CD4-positive, alpha-beta T cell treated with Interleukin-4 for 4 hours (primary cell): Measurements from ENCODE around the gene HADHB.
"Not testable (repeated sequence)": the region's sequence is repeated elsewhere in the genome, so short reads cannot be mapped to it uniquely, and the experiment has no call there.

Experiments used
- DNase-seq: peaks from one replicate; pipeline ENCODE4 v3.0.0-alpha.2; 2020

Gene HADHB

DNA sequence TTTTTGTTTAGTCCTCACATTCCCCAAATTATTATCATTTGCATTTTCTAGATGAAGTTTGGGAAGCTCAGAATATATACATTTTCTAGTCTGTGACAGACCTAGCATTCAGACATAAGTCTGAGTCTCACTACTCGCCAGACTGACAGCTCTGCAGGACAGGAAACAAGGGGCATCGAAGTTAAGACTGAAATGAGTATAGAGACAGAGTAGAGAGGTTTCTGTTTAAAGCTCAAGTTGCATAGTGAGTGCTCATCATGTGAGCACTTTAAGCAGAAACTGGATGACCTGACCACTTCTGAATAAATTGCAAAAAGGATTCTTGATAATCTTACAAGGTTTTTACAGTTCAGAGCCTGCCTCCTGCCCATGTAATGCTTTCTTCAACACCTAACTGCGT lies 1.1 kb downstream of the HADHB start:
- no peak for DNase-seq

GRCh38 chr2:26246818-26247217 lies 2.1 kb downstream of the HADHB start:
- peak; percentile 19 for DNase-seq

DNA sequence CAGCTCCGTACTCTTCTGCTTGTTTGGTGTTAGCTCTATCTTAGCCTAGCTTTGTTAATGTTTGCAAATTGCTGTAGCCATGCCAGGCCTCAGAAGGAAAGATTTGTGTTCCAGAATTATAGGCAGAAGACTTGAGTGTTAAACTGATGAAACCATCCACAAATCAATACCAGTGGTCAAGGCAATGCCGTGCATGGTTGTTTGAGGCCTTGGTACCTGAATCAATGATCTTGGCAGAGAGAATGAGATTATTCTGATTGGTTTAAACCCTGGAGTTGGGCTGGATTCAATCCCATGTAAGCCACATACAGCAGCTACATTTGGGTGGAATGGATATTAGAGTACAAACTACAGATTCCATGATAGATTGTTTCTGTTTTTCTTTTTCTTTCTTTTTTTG lies 4.9 kb downstream of the HADHB start:
- DNase-seq, result no peak

DNA sequence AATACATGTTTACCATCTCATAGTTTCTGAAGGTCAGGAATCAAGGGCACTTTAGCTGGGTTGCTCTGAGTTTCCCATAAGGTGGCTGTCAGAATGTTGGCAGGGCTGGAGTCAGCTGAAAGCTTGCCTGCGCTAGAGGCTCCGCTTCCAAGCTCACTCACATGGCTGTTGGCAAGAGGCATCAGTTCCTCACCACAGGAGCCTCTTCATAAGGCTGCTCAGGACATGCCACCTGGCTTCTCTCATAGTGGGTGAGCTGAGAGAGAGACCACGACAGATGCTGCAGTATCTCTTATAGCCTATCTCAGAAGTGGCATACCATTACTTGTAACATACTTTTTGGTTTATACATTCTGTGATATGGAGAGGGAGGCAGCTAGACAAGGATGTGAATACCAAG lies 7.2 kb downstream of the HADHB start:
- no peak for DNase-seq

- DNase-seq, result no peak
Observed at GRCh38 chr2:26255759-26256384, 11.1 kb downstream of the HADHB start.

- not testable (repeated sequence) for DNase-seq
Observed at GRCh38 chr2:26258836-26259235, 14.1 kb downstream of the HADHB start.

GRCh38 chr2:26268213-26268612 lies 23.5 kb downstream of the HADHB start:
- no peak for DNase-seq

DNA sequence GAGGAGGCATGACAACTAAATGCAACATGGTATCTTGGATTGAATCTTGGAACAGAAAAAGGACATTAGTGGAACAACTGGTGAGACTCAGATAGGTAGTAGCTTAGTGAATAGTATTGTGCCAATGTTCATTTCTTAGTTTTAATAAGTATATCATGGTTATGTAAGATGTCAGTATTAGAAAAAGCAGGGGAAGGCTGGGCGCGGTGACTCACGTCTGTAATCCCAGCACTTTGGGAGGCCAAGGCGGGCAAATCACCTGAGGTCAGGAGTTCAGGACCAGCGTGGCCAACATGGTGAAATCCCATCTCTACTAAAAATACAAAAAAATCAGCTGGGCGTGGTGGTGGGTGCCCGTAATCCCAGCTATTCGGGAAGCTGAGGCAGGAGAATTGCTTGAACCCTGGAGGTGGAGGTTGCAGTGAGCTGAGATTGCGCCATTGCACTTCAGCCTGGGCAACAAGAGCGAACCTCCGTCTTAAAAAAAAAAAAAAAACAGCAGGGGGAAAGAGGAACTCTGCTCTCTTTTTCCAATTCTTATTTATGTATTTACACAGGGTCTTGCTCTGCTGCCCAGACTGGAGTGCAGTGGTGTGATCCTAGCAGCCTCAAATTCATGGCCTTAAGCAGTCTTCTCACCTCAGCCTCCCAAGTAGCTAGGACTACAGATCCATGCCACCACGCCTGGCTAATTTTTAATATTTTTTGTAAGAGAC lies 24.1 kb downstream of the HADHB start:
- not testable (repeated sequence) for DNase-seq

- no peak for DNase-seq
Observed at GRCh38 chr2:26269571-26270158, 24.9 kb downstream of the HADHB start.

DNA sequence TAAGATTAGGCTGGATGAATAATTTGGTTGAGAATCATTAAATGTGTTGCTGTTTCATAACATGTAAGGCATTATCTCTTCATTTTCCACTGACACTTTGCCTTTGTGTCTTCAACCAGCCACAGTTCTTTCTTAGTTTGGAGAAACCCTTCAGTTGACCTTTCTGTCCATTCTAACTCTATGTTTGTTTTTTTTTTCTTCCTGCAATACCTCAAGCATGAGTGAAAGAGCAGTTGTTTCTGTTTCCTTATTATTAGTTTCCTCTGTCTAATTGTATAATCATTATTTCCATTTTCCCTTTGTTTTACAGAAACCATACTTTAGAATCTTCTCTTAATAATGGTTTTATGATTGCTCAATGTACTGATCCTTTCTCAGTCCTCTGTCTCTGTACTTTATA lies 25.6 kb downstream of the HADHB start:
- no peak for DNase-seq

- DNase-seq, result no peak
Observed at GRCh38 chr2:26273501-26273900, 28.8 kb downstream of the HADHB start.

DNA sequence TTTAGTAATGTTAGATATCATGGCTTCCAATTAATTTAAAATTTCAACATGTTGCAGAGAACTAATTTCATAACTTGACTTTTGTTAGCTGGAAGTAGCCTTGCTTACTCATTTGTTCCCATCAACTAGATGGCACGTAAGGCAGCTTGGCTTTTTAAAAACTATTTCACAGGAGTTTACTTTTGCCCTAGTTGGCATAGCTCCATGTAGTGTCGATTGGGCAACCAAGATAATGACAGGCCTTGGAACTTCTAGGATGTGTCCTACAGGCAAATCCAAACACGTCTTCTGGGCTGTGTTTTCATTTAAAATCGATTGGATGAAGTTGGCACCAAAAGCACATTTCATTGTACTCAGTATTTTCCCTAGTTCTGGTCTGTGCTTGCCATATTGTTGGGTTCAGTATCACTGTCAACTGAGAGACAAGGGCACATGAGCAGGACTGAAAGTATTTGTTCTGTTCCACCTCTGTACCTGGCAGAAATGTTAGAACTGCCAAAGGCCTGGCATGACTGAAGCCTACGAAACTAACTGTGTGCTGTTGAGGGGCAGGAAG lies 29.4 kb downstream of the HADHB start:
- DNase-seq, result no peak

DNA sequence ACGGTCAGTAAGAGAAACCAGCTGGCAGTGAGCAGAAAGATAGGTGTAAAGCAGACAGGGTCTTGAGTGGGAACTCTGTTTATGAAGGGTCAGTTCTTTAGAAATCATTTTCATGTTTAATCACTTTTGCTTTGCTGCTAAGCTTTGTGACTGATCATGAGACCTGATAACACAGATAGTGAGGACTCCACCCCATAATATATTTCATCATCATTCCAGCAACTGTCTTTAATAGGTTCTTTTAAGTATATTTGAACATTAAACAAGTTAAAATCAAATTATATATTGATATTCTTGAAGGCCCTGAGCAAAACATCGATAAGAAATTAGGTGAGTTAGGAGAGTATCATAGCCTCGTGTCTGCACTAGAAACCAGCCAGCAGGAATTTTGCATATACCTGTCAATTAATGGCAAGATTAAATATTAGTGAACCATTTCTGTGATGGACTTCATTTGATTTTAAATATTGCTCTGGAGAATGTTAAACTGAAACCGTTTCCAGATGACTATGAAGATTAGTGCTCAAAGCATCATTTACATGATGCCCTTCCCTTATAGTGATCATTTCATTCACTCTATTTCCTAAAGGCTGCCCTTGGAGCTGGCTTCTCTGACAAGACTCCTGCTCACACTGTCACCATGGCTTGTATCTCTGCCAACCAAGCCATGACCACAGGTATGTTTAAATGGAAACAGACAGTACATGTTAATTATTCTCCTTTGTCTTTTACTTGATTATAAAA lies 31.9 kb downstream of the HADHB start:
- DNase-seq, result no peak

DNA sequence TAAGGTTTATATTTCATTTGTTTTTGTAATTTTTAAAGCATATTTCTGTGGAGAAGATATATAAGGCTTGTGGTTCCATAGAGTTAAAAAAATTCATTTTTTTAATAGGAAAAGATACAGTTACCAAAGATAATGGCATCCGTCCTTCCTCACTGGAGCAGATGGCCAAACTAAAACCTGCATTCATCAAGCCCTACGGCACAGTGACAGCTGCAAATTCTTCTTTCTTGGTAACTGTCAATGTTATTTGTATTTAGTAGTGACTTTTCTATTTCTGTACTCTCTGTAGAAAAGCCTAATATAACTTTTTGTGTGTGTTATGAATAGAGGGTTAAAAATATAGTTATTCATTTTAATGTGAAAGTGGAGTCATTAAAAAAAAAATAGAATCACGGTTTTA lies 35.1 kb downstream of the HADHB start:
- DNase-seq, result no peak

- no peak for DNase-seq
Observed at GRCh38 chr2:26281226-26281625, 36.5 kb downstream of the HADHB start.

DNA sequence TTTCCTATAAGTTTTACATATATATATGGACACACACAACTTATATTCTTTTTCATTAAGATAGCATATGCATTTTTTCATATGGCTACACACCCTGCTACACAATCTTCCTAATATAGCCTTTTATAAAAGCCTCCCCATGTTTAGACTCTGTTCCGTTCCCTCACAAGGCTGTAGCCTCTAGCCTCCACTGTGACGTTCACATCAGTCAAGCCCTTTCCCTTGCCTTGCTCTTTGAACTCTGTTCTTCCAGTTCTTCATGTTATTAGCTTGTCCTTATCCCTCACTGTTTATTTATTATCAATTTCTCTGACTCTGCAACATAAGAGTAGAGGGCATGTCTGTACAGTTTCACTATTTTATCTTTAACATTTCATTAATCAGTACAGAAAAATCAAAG lies 38.9 kb downstream of the HADHB start:
- no peak for DNase-seq

- DNase-seq, result no peak
Observed at GRCh38 chr2:26284132-26284531, 39.4 kb downstream of the HADHB start.

DNA sequence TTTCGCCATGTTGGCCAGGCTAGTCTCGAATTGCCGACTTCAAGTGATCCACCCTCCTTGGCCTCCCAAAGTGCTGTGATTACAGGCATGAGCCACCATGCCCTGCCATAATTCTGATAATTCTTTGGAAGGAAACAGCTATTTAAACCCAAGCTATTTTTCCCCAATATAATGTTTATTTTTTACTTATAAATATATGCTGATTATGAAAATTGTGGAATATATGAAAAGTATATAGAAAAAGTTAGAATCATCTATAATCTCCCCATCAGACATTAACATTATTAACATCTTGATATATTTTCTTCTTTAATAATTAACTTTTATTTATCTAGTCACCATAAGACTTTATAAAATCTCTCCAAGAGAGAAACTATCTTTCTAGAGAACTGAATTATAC lies 41.2 kb downstream of the HADHB start:
- DNase-seq, result no peak

- DNase-seq, result no peak
Observed at GRCh38 chr2:26290001-26290400, 45.3 kb downstream of the HADHB start.

GRCh38 chr2:26292646-26293045 lies 47.9 kb downstream of the HADHB start:
- no peak for DNase-seq

- DNase-seq, result no peak
Observed at GRCh38 chr2:26295511-26295910, 50.8 kb downstream of the HADHB start.

DNA sequence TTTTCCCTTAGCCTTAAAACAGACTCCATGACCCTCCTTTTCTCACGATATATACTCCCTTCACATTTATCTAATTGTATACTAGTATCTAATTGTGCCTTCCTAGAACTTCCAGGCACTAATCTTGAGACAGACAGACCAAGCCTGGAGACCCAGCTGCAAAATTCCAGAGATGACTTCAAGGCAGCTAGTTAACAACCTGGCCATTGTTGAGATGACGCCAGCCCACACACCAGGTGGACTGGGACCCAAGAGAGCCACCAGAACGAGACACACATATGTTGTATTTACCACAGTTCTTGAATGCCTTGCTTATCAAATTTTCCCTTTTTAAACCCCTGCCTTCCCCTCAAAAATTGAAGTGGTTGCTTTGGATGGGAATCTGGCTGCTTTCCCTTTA lies 52.3 kb downstream of the HADHB start:
- no peak for DNase-seq

DNA sequence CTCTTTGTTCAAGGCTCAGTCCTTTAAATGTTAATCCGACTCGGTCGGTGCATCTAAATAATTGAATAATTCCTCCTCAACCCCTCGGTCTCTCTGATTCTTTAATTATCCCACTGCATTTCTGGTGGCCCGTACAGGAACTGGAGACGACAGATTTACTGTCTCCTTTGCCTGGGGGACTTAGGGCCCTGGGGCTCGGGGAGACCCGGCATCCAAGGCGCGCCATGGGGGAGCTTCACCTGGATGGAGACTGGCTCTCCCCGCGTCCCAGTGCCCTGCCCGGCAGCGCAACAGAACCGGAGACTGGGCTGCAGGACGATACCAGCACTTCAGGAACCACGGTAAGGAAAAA lies 53.5 kb downstream of the HADHB start:
- DNase-seq, result no peak
